SK-N-SH (cell line): ENCODE data around the gene KRT6A. TPM values are rescaled to one million over a fixed set of nuclear protein-coding genes. Genes with fewer than 3 reads are reported as not detected.

Source experiments
- CTCF ChIA-PET: fragments of 300-600, 350-600 bp; formaldehyde crosslinking; extraction: SDS; loops from one replicate; lab custom pipeline; 2021; lab: Yijun Ruan, JAX
- POLR2A ChIA-PET: fragments of 350-600 bp; sonication (Branson Sonifier 250); formaldehyde crosslinking; extraction: SDS; loops from one replicate; lab custom pipeline; 2020; ENCODE audit warnings: antibody characterized with exemption, inconsistent platforms; lab: Yijun Ruan, JAX
- DNase-seq: peaks from one replicate; pipeline ENCODE4 v3.0.0; 2012
- H2AFZ ChIP-seq: fragments of 200-600 bp; sonication (generic); 2 replicates; pipeline ENCODE4 v1.8.1; 2016; ENCODE audit warnings: antibody characterized with exemption, mild to moderate bottlenecking, low read depth
- H3F3A ChIP-seq: fragments of 200-600 bp; sonication (generic); replicated peaks from 2 replicates; pipeline ENCODE3; 2016; ENCODE audit warnings: antibody characterized with exemption, mild to moderate bottlenecking; ENCODE audit not compliant: insufficient read depth
- H3K27ac ChIP-seq, 2 experiments: fragments of 200-500 bp in 1 of 2; fragments of 200-600 bp in 1 of 2; sonication (Bioruptor generic) in 1 of 2; sonication (generic), shearing (Covaris generic) in 1 of 2; 2 replicates each; pipeline versions ENCODE4 v1.5.1 to v1.6.1; 2014 to 2016; ENCODE audit warnings: low read depth in 2 of 2, inconsistent platforms in 1 of 2, low read length in 1 of 2, mild to moderate bottlenecking in 1 of 2, mixed read lengths in 1 of 2
- H3K27me3 ChIP-seq: fragments of 200-600 bp; sonication (generic), shearing (Covaris generic); 2 replicates; pipeline ENCODE4 v1.6.1; 2016; ENCODE audit warnings: mixed run types; ENCODE audit not compliant: insufficient read depth
- H3K36me3 ChIP-seq, 2 experiments: fragments of 200-500 bp in 1 of 2; fragments of 200-600 bp in 1 of 2; sonication (Bioruptor generic) in 1 of 2; sonication (generic) in 1 of 2; replicated peaks in 1 of 2; 2 replicates each; pipeline versions ENCODE3 to v1.5.1; 2014 to 2016; ENCODE audit warnings: low read length in 1 of 2, mild to moderate bottlenecking in 1 of 2; ENCODE audit not compliant: insufficient read depth in 2 of 2, control insufficient read depth in 1 of 2
- H3K4me1 ChIP-seq, 2 experiments: fragments of 200-500 bp in 1 of 2; fragments of 200-600 bp in 1 of 2; sonication (Bioruptor generic) in 1 of 2; sonication (generic), shearing (Covaris generic) in 1 of 2; 2 replicates each; pipeline versions ENCODE4 v1.5.1 to v1.6.1; 2014 to 2016; ENCODE audit warnings: low read depth in 1 of 2, low read length in 1 of 2, mixed run types in 1 of 2; ENCODE audit not compliant: insufficient read depth in 2 of 2, control insufficient read depth in 1 of 2
- H3K4me2 ChIP-seq: fragments of 200-600 bp; sonication (generic), shearing (Covaris generic); 2 replicates; pipeline ENCODE4 v1.6.1; 2017; ENCODE audit warnings: mixed run types
- H3K4me3 ChIP-seq, 2 experiments: fragments of 200-500 bp in 1 of 2; fragments of 200-600 bp in 1 of 2; sonication (Bioruptor generic) in 1 of 2; sonication (generic), shearing (Covaris generic) in 1 of 2; 2 replicates each; pipeline versions ENCODE4 v1.5.1 to v1.8.1; 2014 to 2016; ENCODE audit warnings: low read depth in 2 of 2, inconsistent platforms in 1 of 2, low read length in 1 of 2, mild to moderate bottlenecking in 1 of 2, mixed read lengths in 1 of 2, moderate library complexity in 1 of 2
- H3K79me2 ChIP-seq: fragments of 200-600 bp; sonication (generic); 2 replicates; pipeline ENCODE4 v1.8.1; 2017; ENCODE audit warnings: mild to moderate bottlenecking; ENCODE audit not compliant: insufficient read depth
- H3K9ac ChIP-seq: fragments of 200-600 bp; sonication (generic); 2 replicates; pipeline ENCODE4 v1.6.1; 2017; ENCODE audit warnings: mixed run types
- H3K9me2 ChIP-seq: fragments of 200-600 bp; sonication (generic); 2 replicates; pipeline ENCODE4 v1.6.1; 2017; ENCODE audit warnings: mixed run types
- H3K9me3 ChIP-seq: fragments of 200-600 bp; sonication (generic); 2 replicates; pipeline ENCODE4 v1.6.1; 2017; ENCODE audit warnings: mixed run types, mild to moderate bottlenecking, moderate library complexity
- H4K20me1 ChIP-seq: fragments of 200-600 bp; sonication (generic); 2 replicates; pipeline ENCODE4 v1.6.1; 2017; ENCODE audit warnings: mild to moderate bottlenecking, mixed run types; ENCODE audit not compliant: insufficient read depth
- CTCF ChIP-seq: fragments of 200-600 bp; sonication (generic); IDR thresholded peaks from 2 replicates; pipeline ENCODE4 v1.6.1; 2017; ENCODE audit warnings: antibody characterized with exemption, mild to moderate bottlenecking, moderate library complexity
- EP300 ChIP-seq, 2 experiments: IDR thresholded peaks; 2 replicates each; pipeline versions ENCODE4 v1.4.0 to v1.6.1; 2012; ENCODE audit warnings: borderline replicate concordance in 1 of 2, low read depth in 1 of 2, low read length in 1 of 2
- EZH2phosphoT487 ChIP-seq: fragments of 200-600 bp; sonication (generic); IDR thresholded peaks from 2 replicates; pipeline ENCODE4 v1.6.1; 2017; ENCODE audit warnings: low read depth, mixed run types, mild to moderate bottlenecking, antibody characterized with exemption, moderate library complexity, borderline replicate concordance
- FOSL2 ChIP-seq: IDR thresholded peaks from 2 replicates; pipeline ENCODE4 v1.4.0; 2012; ENCODE audit warnings: low read depth, mild to moderate bottlenecking, moderate library complexity, borderline replicate concordance
- GATA2 ChIP-seq: sonication (generic); formaldehyde crosslinking; IDR thresholded peaks from 2 replicates; pipeline ENCODE4 v1.5.0; 2020; ENCODE audit warnings: mild to moderate bottlenecking, missing genetic modification reagents
- NFIC ChIP-seq: IDR thresholded peaks from 2 replicates; pipeline ENCODE4 v1.4.0; 2012; ENCODE audit warnings: borderline replicate concordance
- NRF1 ChIP-seq: IDR thresholded peaks from 2 replicates; pipeline ENCODE4 v1.6.1; 2012; ENCODE audit warnings: low read depth, mild to moderate bottlenecking, low read length
- PBX3 ChIP-seq: IDR thresholded peaks from 2 replicates; pipeline ENCODE4; 2012
- SIN3A ChIP-seq: IDR thresholded peaks from 2 replicates; pipeline ENCODE4 v1.6.1; 2012; ENCODE audit warnings: low read depth, mild to moderate bottlenecking, low read length, moderate library complexity, borderline replicate concordance
- TAF1 ChIP-seq: IDR thresholded peaks from 2 replicates; pipeline ENCODE4 v1.6.1; 2012; ENCODE audit warnings: low read depth, mild to moderate bottlenecking, low read length, moderate library complexity, borderline replicate concordance
- TCF12 ChIP-seq: IDR thresholded peaks from 2 replicates; pipeline ENCODE4 v1.4.0; 2012
- YY1 ChIP-seq: IDR thresholded peaks from 2 replicates; pipeline ENCODE4 v1.4.0; 2012; ENCODE audit warnings: low read depth, mild to moderate bottlenecking
- ZBTB33 ChIP-seq: IDR thresholded peaks from 2 replicates; pipeline ENCODE4 v1.4.0; 2012; ENCODE audit warnings: low read depth, borderline replicate concordance
- WGBS: methylation state at CpG from one replicate; pipeline ENCODE4 v1.1.6; 2017; ENCODE audit warnings: low lambda C conversion rate; 5-methylcytosine and 5-hydroxymethylcytosine counted together
- polyA plus RNA-seq, 3 experiments: library from polyadenylated mRNA; depleted of rRNA; stranded (reverse); fragments of >200 nt; gene quantifications; 2 replicates each; pipeline ENCODE4 v1.2.3, GENCODE V29; 2012

The KRT6A gene
- polyA plus RNA-seq, 1 of the 3 experiments (the other 2 are of a cell fraction) = not detected

- Histone ChIP-seq H2AFZ (no peak overlapping the region), H3K4me3 (no peak overlapping the region), H4K20me1 (no peaks in the 10 kb centered on the region), H3K27ac (no peak overlapping the region), H3K9me3 (peaks cover 6% of the 10 kb centered on the region; the same call in 1 of the 2 replicates), H3K9me2 (no peaks in the 10 kb centered on the region), H3F3A (no peaks in the 10 kb centered on the region), H3K79me2 (no peaks in the 10 kb centered on the region), H3K27me3 (peaks cover 4% of the 10 kb centered on the region; the same call in 1 of the 2 replicates), H3K4me1 (no peaks in the 10 kb centered on the region), H3K9ac (no peak overlapping the region), H3K36me3 (no peaks in the 10 kb centered on the region), H3K4me2 (no peak overlapping the region)
- DNase-seq = no peak
- no peak for TF ChIP-seq EP300 (IDR thresholded peaks at IDR 0.05; ENCODE audit: borderline replicate concordance in 1 of 2, low read depth in 1 of 2, low read length in 1 of 2)
- ChIA-PET POLR2A (no interaction called here), CTCF (no interaction called here)
- WGBS = 11% methylated on average over 3 of the region's 3 CpGs
These were observed 13.0 kb downstream of the KRT6A start for GRCh38 chr12:52480073-52480472.

GRCh38 chr12:52477651-52478050, 15.4 kb downstream of the KRT6A start:
- Histone ChIP-seq H3K27ac (no peak overlapping the region), H3K9me3 (no peaks in the 10 kb centered on the region), H4K20me1 (no peaks in the 10 kb centered on the region), H3K9ac (no peak overlapping the region), H3K36me3 (no peaks in the 10 kb centered on the region), H3K4me1 (no peaks in the 10 kb centered on the region), H3K4me2 (no peak overlapping the region), H2AFZ (no peak overlapping the region), H3K79me2 (no peaks in the 10 kb centered on the region), H3K4me3 (no peak overlapping the region), H3F3A (no peaks in the 10 kb centered on the region), H3K27me3 (peaks cover 4% of the 10 kb centered on the region; the same call in 1 of the 2 replicates), H3K9me2 (no peaks in the 10 kb centered on the region)
- POLR2A ChIA-PET = interaction anchor here (0.6 kb wide), 1 partner anchor 97 kb away, joined by 3 read pairs; no protein-coding TSS in a partner anchor
- 11% methylated on average over 2 of the region's 2 CpGs for WGBS
- no peak for DNase-seq
- TF ChIP-seq TAF1 (no peak), FOSL2 (no peak), GATA2 (CRISPR knock-in tag) (no peak), NFIC (no peak), NRF1 (no peak), SIN3A (no peak), CTCF (no peak), EZH2phosphoT487 (no peak), EP300 (IDR thresholded peaks at IDR 0.05; ENCODE audit: borderline replicate concordance in 1 of 2, low read depth in 1 of 2, low read length in 1 of 2) (no peak), YY1 (no peak), ZBTB33 (no peak), PBX3 (no peak), TCF12 (no peak)
- CTCF ChIA-PET = interaction anchor here (1.0 to 1.2 kb wide), 2 partner anchors 22 to 98 kb away, joined by 3 read pairs; no protein-coding TSS in a partner anchor
